GM12878 (cell line): Measurements from ENCODE around the gene PRSS27. TPM values are rescaled to one million over a fixed set of nuclear protein-coding genes. Genes with fewer than 3 reads are reported as not detected.
A peak's percentile ranks its signal among the peaks of the same experiment; 100 is the strongest.

Experiments
- CHD1 ChIP-seq: IDR thresholded peaks from 2 replicates; pipeline ENCODE4 v1.6.1; 2012; ENCODE audit warnings: low read depth, low read length, improper control_type of control experiment
- ELK1 ChIP-seq: IDR thresholded peaks from 2 replicates; pipeline ENCODE4 v1.6.1; 2012; ENCODE audit warnings: low read depth, low read length, improper control_type of control experiment
- EP300 ChIP-seq, 2 experiments: fragments of 150-350 bp in 1 of 2; IDR thresholded peaks; 2 replicates each; pipeline ENCODE4 v1.6.1; 2011 to 2012; ENCODE audit warnings: low read depth in 2 of 2, low read length in 2 of 2, borderline replicate concordance in 1 of 2, improper control_type of control experiment in 1 of 2, inconsistent platforms in 1 of 2; ENCODE audit not compliant: control insufficient read depth in 1 of 2
- HDAC2 ChIP-seq: fragments of 200-600 bp; sonication (generic); IDR thresholded peaks from 2 replicates; pipeline ENCODE4 v1.6.1; 2017
- KAT2A ChIP-seq: conservative IDR thresholded peaks from 2 replicates; pipeline ENCODE4 v1.6.1; 2011; ENCODE audit warnings: low read depth, low read length; ENCODE audit not compliant: control insufficient read depth
- KDM1A ChIP-seq: fragments of 200-600 bp; sonication (generic); IDR thresholded peaks from 2 replicates; pipeline ENCODE4 v1.6.1; 2016; ENCODE audit warnings: borderline replicate concordance
- LARP7 ChIP-seq: fragments of 450-650 bp; IDR thresholded peaks from 2 replicates; pipeline ENCODE4 v1.6.1; 2017; ENCODE audit warnings: mild to moderate bottlenecking
- MAX ChIP-seq: IDR thresholded peaks from 2 replicates; pipeline ENCODE4 v1.6.1; 2012; ENCODE audit warnings: low read depth, low read length, improper control_type of control experiment
- MTA2 ChIP-seq: fragments of 450-650 bp; IDR thresholded peaks from 2 replicates; pipeline ENCODE4 v1.6.1; 2016; ENCODE audit warnings: low read depth, mild to moderate bottlenecking, moderate library complexity
- MTA3 ChIP-seq: IDR thresholded peaks from 2 replicates; pipeline ENCODE4 v1.6.1; 2012; ENCODE audit warnings: low read length, inconsistent platforms, borderline replicate concordance
- NFYA ChIP-seq: IDR thresholded peaks from 2 replicates; pipeline ENCODE4 v1.6.1; 2011; ENCODE audit warnings: low read depth, mild to moderate bottlenecking, low read length, improper control_type of control experiment, borderline replicate concordance
- NR2C2 ChIP-seq: IDR thresholded peaks from 2 replicates; pipeline ENCODE4 v1.6.1; 2011; ENCODE audit warnings: borderline replicate concordance, low read depth; ENCODE audit not compliant: control insufficient read depth, insufficient read length
- NR2F1 ChIP-seq: fragments of 450-650 bp; conservative IDR thresholded peaks from 2 replicates; pipeline ENCODE4 v1.6.1; 2017; ENCODE audit warnings: mild to moderate bottlenecking
- RAD21 ChIP-seq: IDR thresholded peaks from 2 replicates; pipeline ENCODE4 v1.6.1; 2011; ENCODE audit warnings: mild to moderate bottlenecking, low read depth, low read length, moderate library complexity; ENCODE audit not compliant: insufficient read depth
- SMC3 ChIP-seq: IDR thresholded peaks from 2 replicates; pipeline ENCODE4 v1.6.1; 2011; ENCODE audit warnings: low read length, improper control_type of control experiment, borderline replicate concordance
- SP1 ChIP-seq: IDR thresholded peaks from one replicate; pipeline ENCODE4 v1.6.1; 2011; ENCODE audit warnings: low read depth, low read length
- SRF ChIP-seq, 2 experiments: IDR thresholded peaks; 2 replicates each; pipeline ENCODE4 v1.6.1; 2011; ENCODE audit warnings: low read depth in 2 of 2, low read length in 2 of 2, mild to moderate bottlenecking in 1 of 2, moderate library complexity in 1 of 2
- STAT1 ChIP-seq: fragments of 450-650 bp; conservative IDR thresholded peaks from 2 replicates; pipeline ENCODE4 v1.6.1; 2014; ENCODE audit warnings: antibody characterized with exemption, mild to moderate bottlenecking
- STAT3 ChIP-seq: IDR thresholded peaks from 2 replicates; pipeline ENCODE4 v1.6.1; 2011; ENCODE audit warnings: low read depth, low read length, improper control_type of control experiment
- WRNIP1 ChIP-seq: IDR thresholded peaks from 2 replicates; pipeline ENCODE4 v1.6.1; 2011; ENCODE audit warnings: low read depth, low read length, improper control_type of control experiment, borderline replicate concordance
- YBX1 ChIP-seq: fragments of 450-650 bp; IDR thresholded peaks from 2 replicates; pipeline ENCODE4 v1.6.1; 2016; ENCODE audit warnings: antibody characterized with exemption
- ZBED1 ChIP-seq: IDR thresholded peaks from 2 replicates; pipeline ENCODE4 v1.6.1; 2016; ENCODE audit warnings: borderline replicate concordance
- polyA plus RNA-seq, 11 experiments: library from polyadenylated mRNA; depleted of rRNA in 4 of 11; unstranded in 6 of 11; stranded (reverse) in 5 of 11; fragments of >200 nt; fragmentation: Nextera tagmentation in 4 of 11; fragmentation: Illumina TruSeq in 1 of 11; extraction: Ambion mirVana in 4 of 11; extraction: Trizol in 1 of 11; gene quantifications; 1 replicate in 1 of 11; 2 replicates in 10 of 11; pipeline versions ENCODE4 v1.2.1 to v1.2.3, GENCODE V29; 2011 to 2016; ENCODE audit warnings: inconsistent platforms in 2 of 11, missing spikeins in 2 of 11, low read depth in 1 of 11
- total RNA-seq, 4 experiments: library from RNA; depleted of rRNA in 3 of 4; stranded (reverse); fragments of >200 nt in 3 of 4; fragmentation: Illumina TruSeq in 1 of 4; extraction: Trizol in 1 of 4; gene quantifications; 2 replicates each; pipeline versions ENCODE4 v1.2.1 to v1.2.3, GENCODE V29; 2013 to 2021
- TF ChIP-seq, protein P1 (sequence below): IDR thresholded peaks from 2 replicates; pipeline ENCODE4 v1.6.1; 2011; ENCODE audit warnings: low read depth, mild to moderate bottlenecking, low read length, moderate library complexity, borderline replicate concordance; ENCODE audit errors: extremely low read depth
- TF ChIP-seq, protein P2 (sequence below): IDR thresholded peaks from 2 replicates; pipeline ENCODE4 v1.6.1; 2012; ENCODE audit warnings: low read length, inconsistent platforms
- TF ChIP-seq, protein P3 (sequence below): fragments of 450-650 bp; IDR thresholded peaks from 2 replicates; pipeline ENCODE4 v1.6.1; 2018; ENCODE audit warnings: borderline replicate concordance, mild to moderate bottlenecking; ENCODE audit not compliant: partially characterized antibody

PRSS27 gene
- total and polyA plus RNA-seq, 10 of the 15 experiments (the other 5 are each of a cell fraction or from before 2014, with no cell fraction given) = 0.18 to 1.8 (median 0.51) TPM; not detected in 2

GRCh38 chr16:2752035-2752849 is 32.2 kb upstream of the PRSS27 start, which contains the start of gene SRRM2 (continued):
- TF ChIP-seq, protein P1, sequence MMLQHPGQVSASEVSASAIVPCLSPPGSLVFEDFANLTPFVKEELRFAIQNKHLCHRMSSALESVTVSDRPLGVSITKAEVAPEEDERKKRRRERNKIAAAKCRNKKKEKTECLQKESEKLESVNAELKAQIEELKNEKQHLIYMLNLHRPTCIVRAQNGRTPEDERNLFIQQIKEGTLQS = no peak
- TF ChIP-seq, protein P2, sequence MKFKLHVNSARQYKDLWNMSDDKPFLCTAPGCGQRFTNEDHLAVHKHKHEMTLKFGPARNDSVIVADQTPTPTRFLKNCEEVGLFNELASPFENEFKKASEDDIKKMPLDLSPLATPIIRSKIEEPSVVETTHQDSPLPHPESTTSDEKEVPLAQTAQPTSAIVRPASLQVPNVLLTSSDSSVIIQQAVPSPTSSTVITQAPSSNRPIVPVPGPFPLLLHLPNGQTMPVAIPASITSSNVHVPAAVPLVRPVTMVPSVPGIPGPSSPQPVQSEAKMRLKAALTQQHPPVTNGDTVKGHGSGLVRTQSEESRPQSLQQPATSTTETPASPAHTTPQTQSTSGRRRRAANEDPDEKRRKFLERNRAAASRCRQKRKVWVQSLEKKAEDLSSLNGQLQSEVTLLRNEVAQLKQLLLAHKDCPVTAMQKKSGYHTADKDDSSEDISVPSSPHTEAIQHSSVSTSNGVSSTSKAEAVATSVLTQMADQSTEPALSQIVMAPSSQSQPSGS = no peak
- TF ChIP-seq MTA3 (no peak), SMC3 (no peak), NR2F1 (peak; percentile 71; the same call in 1 of the 2 replicates), KAT2A (no peak), ELK1 (no peak; the same call in 1 of the 2 replicates), ZBED1 (no peak), EP300 (IDR thresholded peaks at IDR 0.05; ENCODE audit: borderline replicate concordance in 1 of 2, control insufficient read depth in 1 of 2, low read depth in 2 of 2, low read length in 2 of 2) (no peak), NFYA (no peak), MTA2 (no peak), STAT3 (no peak), NR2C2 (no peak), RAD21 (no peak), YBX1 (no peak), HDAC2 (peak; percentile 79; the same call in 1 of the 2 replicates), SP1 (no peak), SRF (IDR thresholded peaks at IDR 0.05; ENCODE audit: low read depth in 2 of 2, low read length in 2 of 2) (peak; percentile 21 to 45; a peak in 2 of 4 replicates), CHD1 (no peak), WRNIP1 (no peak; the same call in 1 of the 2 replicates), LARP7 (peak; percentile 82), STAT1 (0 out of 2 replicates have a peak, but pooled peaks have one; percentile 41), MAX (peak; percentile 65; the same call in 1 of the 2 replicates), KDM1A (no peak)
- TF ChIP-seq, protein P3, sequence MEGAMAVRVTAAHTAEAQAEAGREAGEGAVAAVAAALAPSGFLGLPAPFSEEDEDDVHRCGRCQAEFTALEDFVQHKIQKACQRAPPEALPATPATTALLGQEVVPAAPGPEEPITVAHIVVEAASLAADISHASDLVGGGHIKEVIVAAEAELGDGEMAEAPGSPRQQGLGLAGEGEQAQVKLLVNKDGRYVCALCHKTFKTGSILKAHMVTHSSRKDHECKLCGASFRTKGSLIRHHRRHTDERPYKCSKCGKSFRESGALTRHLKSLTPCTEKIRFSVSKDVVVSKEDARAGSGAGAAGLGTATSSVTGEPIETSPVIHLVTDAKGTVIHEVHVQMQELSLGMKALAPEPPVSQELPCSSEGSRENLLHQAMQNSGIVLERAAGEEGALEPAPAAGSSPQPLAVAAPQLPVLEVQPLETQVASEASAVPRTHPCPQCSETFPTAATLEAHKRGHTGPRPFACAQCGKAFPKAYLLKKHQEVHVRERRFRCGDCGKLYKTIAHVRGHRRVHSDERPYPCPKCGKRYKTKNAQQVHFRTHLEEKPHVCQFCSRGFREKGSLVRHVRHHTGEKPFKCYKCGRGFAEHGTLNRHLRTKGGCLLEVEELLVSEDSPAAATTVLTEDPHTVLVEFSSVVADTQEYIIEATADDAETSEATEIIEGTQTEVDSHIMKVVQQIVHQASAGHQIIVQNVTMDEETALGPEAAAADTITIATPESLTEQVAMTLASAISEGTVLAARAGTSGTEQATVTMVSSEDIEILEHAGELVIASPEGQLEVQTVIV = peak; percentile 75
